CD1c-positive myeloid dendritic cell (primary cell): Measurements from ENCODE around the gene FNDC5.

Experiments
- DNase-seq: peaks from one replicate; pipeline ENCODE4 v3.0.0-alpha.2; 2016; ENCODE audit errors: extremely low spot score

Gene FNDC5

DNA sequence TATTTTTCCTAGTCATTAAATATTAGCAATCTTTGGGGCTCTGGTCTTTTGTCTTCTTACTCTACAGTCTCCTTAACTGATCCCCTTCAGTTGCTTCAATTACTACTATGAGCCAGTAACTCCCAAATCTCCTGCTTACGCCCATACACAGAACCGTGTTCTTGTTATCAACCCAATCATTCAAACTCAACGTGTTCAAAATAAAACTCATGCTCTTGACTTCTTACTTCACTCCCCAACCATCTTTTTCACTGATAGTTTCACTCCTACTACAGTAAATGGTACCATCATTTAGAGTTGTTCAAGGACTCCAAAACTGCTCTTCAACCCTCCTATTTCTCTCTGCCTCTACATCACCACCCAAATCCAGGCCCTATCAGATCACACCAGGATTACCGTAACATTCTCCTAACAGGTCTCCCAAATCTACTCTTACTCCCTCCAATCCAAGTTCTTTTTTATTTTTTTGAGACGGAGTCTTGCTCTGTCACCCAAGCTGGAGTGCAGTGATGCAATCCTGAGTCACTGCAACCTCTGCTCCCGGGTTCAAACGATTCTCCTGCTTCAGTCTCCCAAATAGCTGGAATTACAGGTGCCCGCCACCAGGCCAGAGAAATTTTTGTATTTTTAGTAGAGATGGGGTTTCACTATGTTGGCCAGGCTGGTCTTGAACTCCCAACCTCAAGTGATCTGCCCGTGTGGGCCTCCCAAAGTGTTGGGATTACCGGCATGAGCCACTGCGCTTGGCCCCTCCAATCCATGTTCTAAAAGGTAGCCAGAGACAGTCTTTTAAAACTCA lies 56.6 kb downstream of the FNDC5 start:
- DNase-seq, result no peak
